Stimulated activated CD4-positive, alpha-beta T cell treated with anti-CD3 and anti-CD28 coated beads, Interleukin-15, amount 100 ng/mL, for 24 hours (primary cell): ENCODE data around the gene FBXO21.

Experiments used
- DNase-seq: peaks from one replicate; pipeline ENCODE4 v3.0.0-alpha.2; 2020

FBXO21 gene

DNA sequence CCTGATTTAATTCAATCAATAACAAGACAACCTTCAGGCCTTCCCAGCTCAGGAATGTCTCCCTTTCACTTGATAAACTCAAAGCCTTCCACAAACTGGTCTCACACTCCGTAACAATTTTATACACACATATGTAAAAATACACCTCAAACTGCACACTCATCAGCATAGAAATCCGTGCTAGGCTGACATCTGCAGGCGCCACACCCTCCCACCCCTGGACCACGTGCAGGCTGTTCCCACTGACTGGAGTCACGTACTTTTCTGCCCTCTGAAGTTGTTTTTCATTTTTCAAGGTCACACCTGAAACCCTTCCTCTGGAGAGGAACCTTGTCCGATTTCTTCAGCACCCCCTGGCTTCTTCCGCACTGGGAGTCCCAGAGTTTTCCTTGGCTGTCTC lies 27.6 kb downstream of the FBXO21 start:
- no peak for DNase-seq

DNA sequence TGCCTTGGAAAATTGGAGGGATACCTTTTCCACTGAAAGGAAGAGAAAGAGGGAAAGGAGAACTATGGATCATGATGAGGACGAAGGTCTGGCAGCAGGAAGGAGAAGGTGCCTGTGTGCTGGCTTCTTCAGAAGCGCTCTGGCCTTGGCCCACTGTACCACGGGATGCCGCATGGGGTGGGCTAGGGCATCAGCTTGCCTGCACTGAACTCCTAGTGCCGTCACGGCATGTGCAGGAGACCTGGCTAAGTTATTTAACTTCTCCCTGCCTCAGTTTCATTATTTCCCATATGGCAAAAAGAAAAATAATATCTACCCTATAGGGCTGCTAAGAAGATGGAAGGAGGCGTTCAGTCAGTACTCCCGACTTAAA lies 28.1 kb downstream of the FBXO21 start:
- no peak for DNase-seq

DNA sequence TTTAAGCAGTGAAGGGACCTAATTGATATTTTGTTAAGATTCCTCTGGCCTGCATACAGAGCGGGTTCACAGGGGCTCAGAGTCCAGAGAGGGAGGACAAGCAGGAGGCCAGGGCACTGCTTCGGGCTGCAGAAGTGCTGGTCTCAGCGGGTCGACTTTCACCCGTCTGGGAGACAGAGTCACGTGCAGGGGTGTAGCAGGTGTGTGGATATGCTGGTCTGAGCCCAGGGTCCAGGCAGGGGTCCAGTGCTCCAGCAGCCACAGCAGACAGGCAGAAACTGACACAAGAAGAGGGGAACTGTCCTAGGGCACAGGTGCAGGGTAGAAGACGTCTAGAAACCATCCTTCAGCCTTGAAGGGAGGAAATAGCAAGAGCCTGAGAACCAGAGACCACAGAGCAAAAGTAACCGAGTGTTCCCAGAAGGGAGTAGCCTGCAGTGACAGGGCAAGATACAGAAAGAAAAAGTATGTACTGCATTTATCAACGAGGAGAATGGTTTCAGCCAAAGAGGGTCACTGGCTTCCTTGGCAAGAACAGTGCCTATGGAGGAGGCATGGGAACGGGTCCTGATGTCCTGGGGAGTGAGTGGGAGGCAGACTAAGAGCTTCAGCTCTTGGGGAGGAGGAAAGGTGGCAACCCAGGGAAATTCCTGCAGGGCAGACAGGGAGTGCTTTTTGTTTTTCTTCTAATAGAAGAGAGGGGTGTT lies 28.7 kb downstream of the FBXO21 start:
- no peak for DNase-seq

DNA sequence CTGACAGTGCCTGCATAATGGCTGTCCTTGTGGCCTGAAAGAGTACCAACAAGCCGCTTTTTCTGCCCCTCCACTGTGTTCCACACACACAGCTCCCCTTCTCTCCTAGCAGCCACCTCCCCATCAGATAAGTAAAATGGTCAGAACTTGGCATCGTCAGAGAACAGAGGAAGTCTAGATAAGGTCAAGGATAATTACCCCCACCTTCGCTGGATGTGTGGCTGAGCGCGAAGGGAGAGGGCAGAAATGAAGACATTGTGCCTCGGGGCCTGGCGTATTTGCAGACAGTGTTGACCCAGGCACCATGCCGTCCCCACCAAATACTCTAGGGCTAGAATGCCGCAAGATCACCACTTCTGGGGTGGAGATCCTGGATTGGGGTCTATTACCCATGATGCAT lies 30.6 kb downstream of the FBXO21 start:
- DNase-seq, result no peak

DNA sequence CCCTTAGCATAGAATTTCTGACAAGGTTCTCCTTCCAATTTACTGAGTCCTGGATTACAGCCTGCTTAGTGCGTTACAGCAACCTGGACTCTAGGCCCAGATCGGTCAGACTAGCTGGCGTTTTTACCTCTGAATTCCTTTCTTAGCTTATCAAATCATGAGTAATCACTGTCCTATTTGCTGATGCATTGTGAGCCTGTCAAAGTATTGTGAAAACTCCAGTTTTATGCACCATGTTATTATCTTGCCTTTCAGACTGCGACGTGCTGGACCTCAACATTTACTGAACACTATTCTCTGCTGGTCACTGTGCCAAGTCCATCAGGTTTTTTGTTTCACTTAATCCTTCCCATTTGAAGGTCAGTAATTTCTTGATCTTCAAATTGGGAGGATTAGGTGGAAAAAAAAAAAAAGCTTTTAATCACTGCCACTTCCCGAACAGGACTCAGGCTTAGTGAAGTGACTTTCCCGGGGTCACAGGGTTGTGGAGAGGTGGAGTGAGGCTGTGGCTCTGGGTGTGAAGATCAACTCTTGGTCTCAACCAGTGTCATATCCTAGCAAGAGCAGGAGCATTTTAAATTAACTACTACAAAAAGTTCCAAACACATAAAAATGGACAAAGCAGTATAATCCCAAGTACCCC lies 31.2 kb downstream of the FBXO21 start:
- no peak for DNase-seq

DNA sequence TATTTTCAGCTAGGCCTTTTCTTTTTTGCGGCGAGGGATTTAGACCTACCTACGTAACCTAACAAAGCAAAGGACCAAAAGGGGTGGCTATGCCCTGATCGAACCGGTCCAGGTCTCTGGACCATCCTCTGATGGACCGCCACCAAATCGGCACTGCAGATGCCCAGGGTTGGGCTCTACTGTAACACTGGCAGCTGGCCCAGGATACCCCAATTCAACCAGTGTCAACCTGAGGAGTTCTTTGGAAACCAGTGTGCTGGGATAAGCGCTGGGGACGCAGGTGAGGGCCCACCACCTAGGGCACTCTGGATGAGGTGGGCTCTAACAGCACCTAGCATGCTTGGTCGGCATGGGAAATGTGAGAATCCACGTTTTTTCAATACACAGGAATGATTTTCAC lies 32.2 kb downstream of the FBXO21 start:
- no peak for DNase-seq

DNA sequence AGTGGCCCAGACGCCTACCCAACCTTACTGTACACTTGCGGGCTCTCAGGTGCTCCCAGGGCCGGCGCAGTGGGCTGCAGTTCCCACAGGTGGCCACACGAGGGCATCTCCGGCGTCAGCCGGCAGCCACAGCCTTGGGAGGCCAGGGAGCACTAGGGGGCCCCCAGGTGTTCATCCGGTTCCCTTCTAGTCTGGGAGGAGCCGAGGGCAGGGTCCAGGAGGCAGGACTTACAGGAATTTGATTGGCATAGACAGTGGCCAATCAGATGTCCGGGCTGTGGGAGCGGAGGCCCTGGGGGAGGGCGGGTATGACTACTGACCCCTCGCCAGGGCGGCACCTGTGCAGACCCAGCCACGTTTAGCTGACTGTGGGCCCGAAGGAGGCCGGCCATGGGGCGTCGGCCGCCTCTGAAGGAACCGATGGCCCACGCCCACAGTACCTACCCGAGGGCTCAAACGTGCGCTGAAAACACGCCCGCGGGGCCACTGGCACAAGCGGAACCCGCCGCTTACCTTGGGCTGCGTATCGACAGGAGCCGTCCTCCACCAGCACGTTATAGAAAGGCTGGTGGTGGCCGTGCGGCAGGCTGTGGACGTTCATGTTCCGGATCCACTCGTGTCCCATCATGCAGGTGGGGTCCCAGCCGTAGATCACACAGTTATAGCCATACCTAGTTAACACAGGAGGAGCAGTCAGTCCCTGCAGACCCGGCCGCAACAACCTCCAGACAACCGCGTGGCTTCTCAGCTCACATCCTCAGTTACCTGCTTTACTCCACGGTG lies 34.8 kb downstream of the FBXO21 start:
- DNase-seq, result peak; percentile 85

DNA sequence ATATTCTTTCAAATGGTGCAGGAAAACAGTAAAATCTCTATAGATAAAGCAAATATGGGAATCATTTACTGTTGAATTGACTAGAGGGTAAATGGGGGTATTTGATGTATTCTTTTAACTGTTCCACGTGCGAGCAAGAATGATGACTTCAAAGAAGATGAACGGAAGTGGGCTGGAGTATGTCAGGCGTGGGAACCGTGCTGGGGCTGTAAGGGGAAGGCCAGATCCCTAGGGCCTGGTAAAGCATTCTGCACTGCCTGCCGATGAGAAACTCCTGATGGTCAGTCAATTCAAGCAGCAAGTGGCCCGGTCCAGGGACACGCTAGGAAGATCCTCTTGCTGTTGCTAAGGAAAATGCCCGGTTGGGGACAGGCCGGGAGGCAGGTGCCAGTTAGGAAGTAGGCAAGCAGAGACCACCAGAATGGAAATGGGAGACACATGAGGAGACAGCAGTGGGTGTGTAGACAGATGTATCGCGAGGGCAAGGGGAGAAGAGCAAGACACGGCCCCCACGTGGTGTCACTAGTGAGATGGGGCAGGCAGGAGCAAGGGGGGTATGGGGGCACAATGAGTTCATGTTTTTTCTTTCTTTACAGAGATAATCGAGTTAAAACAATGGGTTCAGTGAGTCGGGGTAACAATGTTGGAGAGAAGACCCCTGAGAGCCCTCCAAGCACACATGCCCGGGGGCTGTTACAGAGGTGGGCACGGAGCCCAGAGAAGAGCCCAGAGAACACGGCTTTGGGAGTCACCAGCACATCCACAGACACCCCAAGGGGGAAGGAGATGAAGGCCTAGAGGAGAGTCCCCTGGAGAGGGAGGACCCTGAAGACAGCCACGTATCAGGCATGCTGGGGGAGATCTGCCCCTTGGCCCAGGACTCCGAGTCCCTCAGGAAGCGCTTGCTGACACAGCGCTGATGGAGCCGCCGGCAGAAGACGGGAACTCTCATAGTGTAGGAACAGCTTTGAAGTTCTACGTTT lies 37.2 kb downstream of the FBXO21 start:
- no peak for DNase-seq

DNA sequence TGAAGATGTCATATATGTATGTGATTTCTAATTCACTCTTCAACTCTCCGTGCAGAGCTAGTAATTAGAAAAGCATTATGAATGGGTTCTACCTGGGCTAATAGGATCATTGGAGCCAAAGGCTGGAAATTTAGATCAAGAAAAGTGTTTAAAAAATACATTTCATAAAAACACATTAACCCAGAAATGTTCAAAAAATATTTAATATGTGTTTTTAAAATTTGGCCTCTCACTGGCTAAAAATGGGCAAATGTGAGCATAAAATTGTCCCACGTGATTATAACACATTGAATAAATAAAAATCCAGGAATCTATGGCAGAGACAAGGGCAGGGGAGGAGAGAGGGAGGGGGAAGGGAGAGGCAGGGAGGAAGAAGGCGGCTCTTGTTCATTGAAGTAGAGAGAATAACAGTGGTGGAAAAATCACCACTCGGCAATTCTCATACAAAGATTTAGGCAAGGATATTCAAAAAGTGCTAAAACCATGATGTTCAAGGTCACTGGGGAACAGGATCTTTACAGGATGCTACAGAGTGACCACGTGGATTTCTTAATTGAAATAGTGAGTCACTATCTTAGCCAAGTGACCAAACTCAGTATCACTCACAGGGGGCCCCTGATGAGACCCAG lies 38.8 kb downstream of the FBXO21 start:
- DNase-seq, result no peak

DNA sequence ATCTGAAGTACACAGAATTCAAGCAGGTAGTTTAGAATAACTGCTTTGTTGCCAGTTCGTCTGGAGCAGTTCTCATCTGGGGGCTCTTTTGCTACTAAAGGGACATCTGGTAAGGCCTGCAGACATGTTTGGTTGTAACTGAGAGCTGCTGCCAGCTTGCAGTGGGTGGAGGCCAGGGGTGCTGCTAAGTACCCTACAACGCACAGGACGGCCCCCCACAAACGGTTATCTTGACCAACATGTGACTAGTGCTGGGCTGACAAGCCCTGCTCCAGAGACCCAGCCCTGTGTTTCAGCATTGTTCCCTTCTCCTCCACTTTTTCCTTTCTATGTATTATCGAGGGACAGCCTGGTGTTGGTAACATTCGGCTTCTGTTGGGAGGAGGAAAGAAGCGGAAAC lies 40.8 kb downstream of the FBXO21 start:
- DNase-seq, result no peak

DNA sequence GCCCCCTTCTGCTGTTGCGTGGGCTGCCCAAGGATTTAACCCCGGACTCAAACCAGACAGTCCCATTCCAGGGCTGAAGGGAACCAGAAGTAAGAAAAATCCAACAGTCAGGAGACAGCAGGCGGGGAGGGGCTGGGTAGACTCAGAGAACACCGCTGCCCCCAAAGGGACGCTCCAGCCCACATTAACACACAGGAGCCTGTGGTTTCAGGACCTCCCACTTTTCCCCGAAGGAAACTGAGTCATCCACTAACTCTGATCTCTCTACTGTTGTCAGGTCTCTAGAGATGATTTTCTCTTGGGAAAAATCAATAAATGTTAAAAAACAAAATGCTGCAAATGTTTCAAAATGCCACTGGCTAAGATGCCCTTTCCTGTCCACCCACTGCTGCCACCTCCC lies 41.6 kb downstream of the FBXO21 start:
- DNase-seq, result peak; percentile 49

DNA sequence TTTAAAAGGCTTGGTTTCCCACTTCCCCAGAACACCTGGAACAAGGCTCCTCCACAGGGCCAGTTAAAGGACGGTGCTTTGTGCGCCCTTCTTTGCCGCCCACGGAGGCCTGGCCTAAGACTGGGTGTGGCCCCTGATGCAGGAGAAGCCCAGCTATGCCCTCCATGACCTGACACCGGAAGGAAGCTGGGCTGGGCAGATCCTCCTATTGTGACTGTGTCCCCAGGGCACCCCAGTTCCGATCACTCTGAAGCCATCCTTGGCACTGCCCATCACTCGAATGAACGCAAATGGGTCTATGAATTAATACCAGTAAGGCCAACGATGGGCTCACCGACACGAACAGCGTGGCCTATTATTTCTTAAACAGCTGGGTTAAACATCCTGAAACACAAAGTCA lies 42.6 kb downstream of the FBXO21 start:
- no peak for DNase-seq

DNA sequence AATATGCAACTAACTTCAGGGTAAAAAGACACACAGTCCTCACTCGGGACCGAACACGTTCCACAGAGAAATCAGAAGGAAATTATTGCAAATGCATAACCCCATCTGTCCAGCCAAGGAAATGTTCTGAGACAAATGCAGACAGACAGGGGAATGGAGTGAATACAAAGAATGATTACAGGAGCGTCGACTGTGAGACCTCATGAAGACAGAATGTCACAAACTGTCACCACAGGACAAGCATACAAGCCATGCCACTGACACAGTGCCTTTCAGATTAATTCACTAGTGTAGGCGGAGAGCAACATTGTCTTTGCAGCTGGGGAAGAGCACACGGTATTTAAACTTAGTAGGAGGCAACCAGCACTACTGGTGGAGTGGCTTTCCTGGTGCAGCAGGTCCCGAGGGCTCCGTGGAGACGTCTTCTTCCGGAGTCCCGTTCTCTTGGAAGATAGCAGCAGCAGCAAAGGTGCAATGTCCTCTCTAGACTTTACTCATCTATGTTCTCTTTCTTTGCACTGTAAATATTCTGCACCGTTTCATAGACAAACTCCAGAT lies 44.6 kb downstream of the FBXO21 start:
- DNase-seq, result no peak

DNA sequence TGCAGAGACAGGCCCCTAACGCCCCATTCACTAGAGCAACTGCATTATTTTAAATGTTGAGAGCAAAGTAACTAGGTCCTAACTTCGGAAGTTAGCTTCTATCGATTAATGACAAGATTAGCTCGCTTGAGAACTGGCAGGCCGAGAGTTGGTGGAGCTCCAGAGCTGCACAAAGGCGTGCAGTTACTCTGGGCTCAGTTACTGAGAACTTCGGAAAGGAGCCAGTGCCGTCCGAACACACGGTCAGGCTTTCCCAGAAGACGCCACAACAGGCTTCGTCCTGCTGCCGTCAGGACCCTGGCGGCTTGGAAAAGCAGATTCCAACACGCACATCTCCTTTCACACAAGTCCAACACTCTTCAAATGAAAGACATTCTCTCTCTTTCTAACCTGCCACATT lies 45.7 kb downstream of the FBXO21 start:
- DNase-seq, result no peak

DNA sequence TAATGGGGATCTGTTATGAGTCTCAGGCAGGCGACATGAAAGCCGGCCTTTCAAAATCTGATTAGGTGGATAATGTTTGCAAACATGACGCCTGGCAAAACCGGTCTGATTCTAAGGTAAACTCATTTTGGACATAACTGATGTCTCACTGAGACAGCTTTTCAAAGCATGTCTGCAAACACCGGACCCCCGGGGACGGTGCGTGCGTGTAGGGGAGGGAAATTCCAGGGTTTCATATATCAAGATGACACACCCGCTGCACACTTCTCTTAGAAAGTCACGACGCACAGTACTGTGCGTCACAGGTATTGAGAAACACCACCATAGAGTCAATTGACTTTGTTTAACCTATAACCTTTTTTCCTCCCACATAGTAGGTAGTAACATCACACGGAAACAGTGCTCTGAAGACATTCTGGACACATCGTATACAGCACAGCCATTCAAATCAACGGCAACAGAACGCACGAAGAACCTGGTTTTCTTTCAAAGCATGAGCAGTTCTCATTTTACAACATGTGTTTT lies 47.2 kb downstream of the FBXO21 start:
- DNase-seq, result no peak

DNA sequence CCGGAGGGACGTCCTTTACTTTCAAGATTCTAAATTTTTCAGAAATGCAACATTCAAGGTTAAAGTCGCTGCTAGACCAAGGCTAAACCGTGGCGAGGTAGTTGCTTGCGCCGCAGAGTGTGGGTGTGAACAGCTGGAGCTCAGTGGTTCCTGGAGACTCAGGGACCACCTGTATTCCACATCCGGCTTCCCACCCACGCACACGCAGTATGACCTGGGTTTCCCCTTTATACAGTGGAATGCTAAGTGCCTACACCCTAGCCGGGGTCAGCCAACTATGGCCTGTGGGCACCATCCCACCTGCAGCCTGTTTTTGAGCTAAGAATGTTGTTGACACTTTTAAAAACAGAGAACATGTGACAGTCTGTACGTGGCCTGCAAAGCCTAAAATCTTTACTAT lies 48.2 kb downstream of the FBXO21 start:
- no peak for DNase-seq

DNA sequence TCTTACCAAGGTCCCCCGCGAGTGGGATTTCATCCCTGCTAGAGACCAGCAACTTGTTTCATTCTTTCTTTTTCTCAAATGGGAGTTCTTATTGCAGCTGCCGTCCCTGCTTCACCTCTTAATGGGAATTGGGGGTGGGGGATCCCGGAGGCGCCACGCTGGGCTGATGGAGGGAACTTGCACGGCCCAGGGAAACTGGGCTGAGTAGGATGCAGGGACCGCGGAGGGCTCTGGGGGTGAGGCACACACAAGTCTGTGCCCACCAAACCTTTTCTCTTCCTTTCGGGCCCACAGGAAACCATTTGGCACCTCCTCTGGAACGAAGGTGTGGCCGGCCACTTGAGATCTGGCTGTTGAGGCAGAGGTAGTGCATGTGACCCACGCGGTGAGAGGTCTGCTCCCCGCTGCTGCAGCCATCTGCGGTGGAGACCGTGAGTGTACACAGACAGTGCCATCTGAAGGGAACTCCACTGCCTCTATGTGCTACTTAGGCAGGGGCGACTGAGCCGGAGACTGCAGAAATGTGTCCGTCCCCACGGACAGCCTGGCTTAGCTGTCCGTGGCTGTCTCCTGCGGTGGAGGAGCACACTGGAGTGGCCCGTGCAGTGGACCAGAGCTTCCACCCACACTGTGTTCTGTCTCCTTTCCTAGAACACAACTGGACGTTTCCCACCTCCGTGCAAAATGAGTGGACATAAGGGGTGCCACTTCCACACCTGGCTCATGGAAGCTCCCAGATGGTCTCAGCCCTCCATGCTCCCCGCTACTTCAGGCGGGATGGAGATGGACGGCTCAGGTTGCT lies 49.0 kb downstream of the FBXO21 start:
- DNase-seq, result no peak

DNA sequence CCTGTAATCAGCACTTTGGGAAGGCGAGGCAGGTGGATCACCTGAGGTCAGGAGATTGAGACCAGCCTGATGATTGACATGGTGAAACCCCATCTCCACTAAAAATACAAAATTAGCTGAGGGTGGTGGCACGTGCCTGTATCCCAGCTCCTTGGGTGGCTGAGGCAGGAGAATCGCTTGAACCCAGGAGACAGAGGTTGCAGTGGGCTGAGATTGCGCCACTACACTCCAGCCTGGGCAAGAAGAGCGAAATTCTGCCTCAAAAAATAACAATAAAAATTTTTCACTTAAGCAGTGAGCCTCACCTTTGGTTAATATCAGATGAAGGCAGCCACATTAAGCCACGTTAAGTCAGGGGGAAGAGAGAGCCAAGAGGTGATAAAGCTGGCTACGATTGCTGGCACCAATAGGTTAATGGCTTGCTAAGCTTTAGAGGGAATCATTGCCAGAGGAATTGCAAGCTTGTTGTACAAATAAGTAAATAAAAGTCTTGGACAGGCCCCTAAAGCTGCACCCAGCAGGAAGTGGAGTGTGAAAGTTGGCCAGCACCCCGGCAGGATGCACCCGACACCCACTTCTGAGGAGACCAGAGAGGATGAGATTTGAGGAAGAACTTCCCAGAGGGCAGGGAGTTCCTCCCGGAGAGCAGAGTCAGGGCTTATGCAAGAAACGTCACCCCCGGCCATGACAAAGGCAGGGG lies 49.7 kb downstream of the FBXO21 start:
- no peak for DNase-seq

DNA sequence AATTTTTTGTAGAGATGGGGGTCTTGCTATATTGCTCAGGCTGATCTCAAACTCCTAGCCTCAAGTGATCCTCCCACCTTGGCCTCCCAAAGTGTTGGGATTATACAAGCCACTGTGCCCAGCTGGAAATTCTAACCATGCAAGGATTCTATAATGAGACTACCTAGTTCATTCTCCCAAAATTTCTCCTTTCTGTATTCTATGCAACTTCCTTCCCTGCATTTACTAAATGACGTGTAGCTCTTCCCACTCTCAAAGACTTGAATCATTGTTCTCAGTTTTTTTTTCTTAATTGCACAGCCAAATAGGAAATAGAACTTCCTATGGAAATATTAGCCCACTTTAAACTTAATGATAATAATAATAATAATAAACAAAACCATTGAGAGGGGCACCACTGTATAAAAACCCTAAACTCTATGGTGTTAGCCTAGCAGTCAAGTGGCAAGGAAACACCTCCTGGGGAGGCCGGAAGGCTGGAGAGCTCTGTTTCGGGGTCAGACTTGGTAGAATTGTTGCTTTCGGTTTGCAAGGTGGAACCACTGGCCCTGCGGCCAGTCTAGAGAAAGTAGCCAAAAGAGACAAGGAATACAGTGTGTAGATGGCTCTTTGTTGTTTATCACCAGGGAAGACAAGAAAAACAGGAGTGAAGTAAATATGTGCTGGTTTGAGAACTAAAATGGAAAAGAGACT lies 51.1 kb downstream of the FBXO21 start:
- DNase-seq, result no peak

DNA sequence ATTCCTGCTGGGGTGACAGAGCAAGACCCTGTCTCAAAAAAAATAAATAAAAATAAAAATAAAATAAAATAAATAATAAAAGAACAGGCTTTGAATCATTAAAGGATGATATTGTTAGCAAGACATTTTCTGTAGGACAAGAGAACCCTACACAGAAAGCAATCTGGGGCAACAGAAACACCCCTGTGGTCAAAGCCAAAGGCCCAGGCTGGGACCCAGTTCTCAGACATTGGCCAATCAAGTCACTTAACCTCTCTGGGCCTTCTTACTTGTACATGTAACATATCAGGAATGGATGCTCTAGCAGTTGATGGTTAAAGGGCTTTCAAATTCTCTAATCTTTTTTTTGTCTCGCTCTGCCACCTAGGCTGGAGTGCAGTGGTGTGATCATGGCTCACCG lies 55.5 kb downstream of the FBXO21 start:
- no peak for DNase-seq
